Kidney (tissue), 14 donors: ENCODE measurements around the gene PROS1. TPM values are rescaled to one million over a fixed set of nuclear protein-coding genes. Genes with fewer than 3 reads are reported as not detected.
"Not testable (repeated sequence)": the region's sequence is repeated elsewhere in the genome, so short reads cannot be mapped to it uniquely, and the experiment has no call there.

Experiments used
- DNase-seq, 5 donors: peaks; one replicate each; pipeline ENCODE4 v3.0.0-alpha.2; 2013 to 2020
- FAIRE-seq: peaks from 2 replicates; lab custom pipeline; 2012; peaks lifted over from hg19 to GRCh38; lab: Jason Lieb, UNC
- H3K27ac ChIP-seq, 2 donors: one replicate each; pipeline ENCODE4 v1.7.0; 2013; ENCODE audit warnings: low read depth in 2 of 2, low read length in 2 of 2, inconsistent platforms in 1 of 2
- H3K27me3 ChIP-seq: one replicate; pipeline ENCODE4 v1.7.1; 2013; ENCODE audit warnings: low read length, inconsistent platforms; ENCODE audit not compliant: control insufficient read depth, insufficient read depth
- H3K36me3 ChIP-seq, 3 donors: one replicate each; pipeline versions ENCODE4 v1.7.0 to v1.7.1; 2013; ENCODE audit warnings: low read length in 3 of 3, control low read depth in 1 of 3, inconsistent platforms in 1 of 3; ENCODE audit not compliant: insufficient read depth in 3 of 3, control insufficient read depth in 2 of 3
- H3K4me1 ChIP-seq, 3 donors: one replicate each; pipeline versions ENCODE4 v1.7.0 to v1.7.1; 2013; ENCODE audit warnings: low read length in 3 of 3, inconsistent platforms in 1 of 3, low read depth in 1 of 3; ENCODE audit not compliant: control insufficient read depth in 2 of 3, insufficient read depth in 2 of 3
- H3K4me3 ChIP-seq, 3 donors: one replicate each; pipeline versions ENCODE4 v1.7.0 to v1.8.1; 2013; ENCODE audit warnings: low read length in 3 of 3, control low read depth in 1 of 3, inconsistent platforms in 1 of 3
- H3K9ac ChIP-seq, 3 donors: one replicate each; pipeline versions ENCODE4 v1.7.0 to v1.7.1; 2013; ENCODE audit warnings: low read length in 3 of 3, control low read depth in 1 of 3, inconsistent platforms in 1 of 3
- H3K9me3 ChIP-seq, 3 donors: one replicate each; pipeline versions ENCODE4 v1.7.0 to v1.7.1; 2013; ENCODE audit warnings: low read length in 3 of 3, control low read depth in 1 of 3, inconsistent platforms in 1 of 3; ENCODE audit not compliant: control insufficient read depth in 2 of 3, insufficient read depth in 1 of 3
- CTCF ChIP-seq: IDR thresholded peaks from 3 replicates; pipeline ENCODE4 v1.5.1; 2012; ENCODE audit warnings: mild to moderate bottlenecking, moderate library complexity, borderline replicate concordance; ENCODE audit not compliant: insufficient read depth; ENCODE audit errors: extremely low read depth
- intact Hi-C: fragments of 100-400 bp; cut with DNase I; formaldehyde crosslinking; loops from one replicate; pipeline ENCODE4 v1.11.1; 2022
- polyA plus RNA-seq: library from polyadenylated mRNA; stranded (reverse); fragments of 350-450 nt; fragmentation: Illumina TruSeq; extraction: RNeasy Lipid Tissue Mini Kit (QIAGEN cat#74804); gene quantifications from one replicate; pipeline ENCODE4 v1.2.3, GENCODE V29; 2014; ENCODE audit warnings: low read depth, low replicate concordance; ENCODE audit not compliant: insufficient read depth
- total RNA-seq: library from RNA; stranded (reverse); fragmentation: NEBNext Ultra II Directional; extraction: Animal tissue kit (Norgen Biotek cat#: 25700); gene quantifications from one replicate; pipeline ENCODE4 v1.2.1, GENCODE V29; 2021
- donor health status: control.
- donor health status: control.
- donor health status: control.
- donor health status: control.
- donor health status: control.
- donor health status: DM: yes; HTN: yes; CAD: no.
- donor health status: Normal renal cell carcinoma (clear cell type).

The PROS1 gene
- total and polyA plus RNA-seq, 2 donors from 2014 or later: 30.0 to 56.2 TPM

- peaks cover 0 to 4% (median 0%) of the 10 kb centered on the region in 3 donors for H3K36me3 ChIP-seq
- no peak for DNase-seq
- H3K9ac ChIP-seq: no peak overlapping the region
- peaks cover 0 to 10% (median 0%) of the 10 kb centered on the region in 3 donors for H3K4me1 ChIP-seq
- no peak overlapping the region for H3K4me3 ChIP-seq
- intact Hi-C loops: no loop called here
- TF ChIP-seq CTCF: no peak
- no peak overlapping the region for H3K27ac ChIP-seq
- no peaks in the 10 kb centered on the region for H3K27me3 ChIP-seq
- no peaks in the 10 kb centered on the region for H3K9me3 ChIP-seq
- FAIRE-seq: no peak
Observed at GRCh38 chr3:93969997-93970396, 3.7 kb downstream of the PROS1 start.

- no peak overlapping the region for H3K9ac ChIP-seq
- intact Hi-C loops: no loop called here
- peaks cover 0 to 4% (median 0%) of the 10 kb centered on the region in 3 donors for H3K36me3 ChIP-seq
- H3K4me3 ChIP-seq: no peak overlapping the region
- H3K9me3 ChIP-seq: no peaks in the 10 kb centered on the region
- no peak overlapping the region for H3K27ac ChIP-seq
- H3K4me1 ChIP-seq: peaks cover 0 to 10% (median 0%) of the 10 kb centered on the region in 3 donors
- FAIRE-seq: no peak
- TF ChIP-seq CTCF: no peak
- H3K27me3 ChIP-seq: no peaks in the 10 kb centered on the region
- DNase-seq: no peak
Observed at GRCh38 chr3:93969443-93969842, 4.3 kb downstream of the PROS1 start.

GRCh38 chr3:93965106-93965505 is 8.6 kb downstream of the PROS1 start:
- H3K9me3 ChIP-seq, H3K9ac ChIP-seq, H3K27me3 ChIP-seq, H3K36me3 ChIP-seq, intact Hi-C loops, H3K27ac ChIP-seq, DNase-seq, H3K4me1 ChIP-seq, H3K4me3 ChIP-seq, FAIRE-seq: not testable (repeated sequence)

GRCh38 chr3:93962798-93963197 is 10.9 kb downstream of the PROS1 start:
- intact Hi-C loops: no loop called here
- H3K27ac ChIP-seq: no peak overlapping the region
- no peak for TF ChIP-seq CTCF
- H3K9ac ChIP-seq: no peak overlapping the region
- no peak overlapping the region for H3K4me3 ChIP-seq
- peaks cover 0 to 4% (median 0%) of the 10 kb centered on the region in 3 donors for H3K36me3 ChIP-seq
- no peak for FAIRE-seq
- no peaks in the 10 kb centered on the region for H3K9me3 ChIP-seq
- no peak for DNase-seq
- no peaks in the 10 kb centered on the region for H3K4me1 ChIP-seq
- H3K27me3 ChIP-seq: no peaks in the 10 kb centered on the region
